Loucy (cell line): ENCODE data around the gene SFSWAP.

Experiments used
- EZH2phosphoT487 ChIP-seq: fragments of 200-600 bp; IDR thresholded peaks from 2 replicates; pipeline ENCODE4 v1.6.1; 2018; ENCODE audit warnings: antibody characterized with exemption, mild to moderate bottlenecking, moderate library complexity, borderline replicate concordance
- TF ChIP-seq, protein P1 (sequence below): fragments of 200-600 bp; sonication (generic); conservative IDR thresholded peaks from 2 replicates; pipeline ENCODE4 v1.5.1; 2014; ENCODE audit warnings: mild to moderate bottlenecking, antibody characterized with exemption, low read length

DNA sequence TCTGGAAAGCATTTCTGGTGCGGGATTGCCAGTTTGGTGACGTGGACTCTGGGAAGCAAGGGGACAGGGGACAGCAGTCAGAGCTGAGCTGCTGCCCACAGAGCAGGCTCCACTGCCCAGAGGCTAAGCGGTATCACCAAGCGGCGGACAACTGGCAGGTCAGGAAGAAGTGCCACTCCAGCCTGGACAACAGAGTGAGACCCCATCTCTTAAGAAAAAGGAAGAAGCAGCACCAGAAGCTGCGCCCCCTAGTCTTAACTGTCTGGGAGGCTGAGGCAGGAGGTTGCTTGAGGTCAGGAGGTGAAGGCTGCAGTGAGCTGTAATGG is 85.5 kb downstream of the SFSWAP start:
- TF ChIP-seq, protein P1, sequence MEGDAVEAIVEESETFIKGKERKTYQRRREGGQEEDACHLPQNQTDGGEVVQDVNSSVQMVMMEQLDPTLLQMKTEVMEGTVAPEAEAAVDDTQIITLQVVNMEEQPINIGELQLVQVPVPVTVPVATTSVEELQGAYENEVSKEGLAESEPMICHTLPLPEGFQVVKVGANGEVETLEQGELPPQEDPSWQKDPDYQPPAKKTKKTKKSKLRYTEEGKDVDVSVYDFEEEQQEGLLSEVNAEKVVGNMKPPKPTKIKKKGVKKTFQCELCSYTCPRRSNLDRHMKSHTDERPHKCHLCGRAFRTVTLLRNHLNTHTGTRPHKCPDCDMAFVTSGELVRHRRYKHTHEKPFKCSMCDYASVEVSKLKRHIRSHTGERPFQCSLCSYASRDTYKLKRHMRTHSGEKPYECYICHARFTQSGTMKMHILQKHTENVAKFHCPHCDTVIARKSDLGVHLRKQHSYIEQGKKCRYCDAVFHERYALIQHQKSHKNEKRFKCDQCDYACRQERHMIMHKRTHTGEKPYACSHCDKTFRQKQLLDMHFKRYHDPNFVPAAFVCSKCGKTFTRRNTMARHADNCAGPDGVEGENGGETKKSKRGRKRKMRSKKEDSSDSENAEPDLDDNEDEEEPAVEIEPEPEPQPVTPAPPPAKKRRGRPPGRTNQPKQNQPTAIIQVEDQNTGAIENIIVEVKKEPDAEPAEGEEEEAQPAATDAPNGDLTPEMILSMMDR: no peak
- no peak for TF ChIP-seq EZH2phosphoT487
